GM21381 (cell line): ENCODE data around the gene PREX1.
A peak's percentile ranks its signal among the peaks of the same experiment; 100 is the strongest.
"Not testable (repeated sequence)": the region's sequence is repeated elsewhere in the genome, so short reads cannot be mapped to it uniquely, and the experiment has no call there.

Experiments
- ATAC-seq: cut with Tn5 transposase; IDR thresholded peaks from one replicate; pipeline ENCODE4 v1.9.1; 2021; ENCODE audit warnings: mild to moderate bottlenecking, moderate library complexity; ENCODE audit not compliant: unreplicated experiment

The PREX1 gene

GRCh38 chr20:48758206-48758820 lies 69.5 kb downstream of the PREX1 start:
- ATAC-seq = no peak

DNA sequence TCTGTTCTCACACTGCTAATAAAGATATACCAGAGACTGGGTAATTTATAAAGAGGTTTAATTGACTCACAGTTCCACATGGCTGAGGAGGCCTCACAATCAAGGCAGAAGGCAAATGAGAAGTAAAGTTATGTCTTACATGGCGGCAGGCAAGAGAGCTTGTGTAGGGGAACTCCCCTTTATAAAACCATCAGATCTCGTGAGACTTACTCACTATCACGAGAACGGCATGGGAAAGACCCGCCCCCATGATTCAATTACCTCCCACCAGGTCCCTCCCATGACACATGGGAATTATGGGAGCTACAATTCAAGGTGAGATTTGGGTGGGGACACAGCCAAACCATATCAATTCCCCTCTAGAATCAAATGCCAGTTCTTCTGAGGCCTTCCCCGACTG lies 71.0 kb downstream of the PREX1 start:
- not testable (repeated sequence) for ATAC-seq

DNA sequence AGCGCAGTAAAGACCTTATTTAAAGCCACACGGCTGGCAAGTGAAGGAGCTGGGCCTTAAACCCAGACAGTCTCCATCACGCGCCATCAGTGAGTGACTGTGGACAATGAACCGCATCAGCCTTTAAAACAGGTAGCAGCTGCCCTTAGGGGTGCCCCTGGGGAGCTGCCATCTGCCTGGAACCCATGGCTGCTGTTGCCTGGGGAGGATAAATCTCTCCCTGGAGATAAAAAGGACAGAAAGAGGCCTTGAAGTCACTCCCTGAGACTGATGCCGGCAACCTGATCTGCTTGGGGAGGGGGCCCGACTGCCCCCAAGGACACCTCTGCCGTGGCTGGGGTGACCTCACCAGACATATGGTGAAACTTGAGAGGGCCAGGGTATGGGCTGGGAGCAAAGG lies 73.5 kb downstream of the PREX1 start:
- no peak for ATAC-seq

- no peak for ATAC-seq
These were observed 74.8 kb downstream of the PREX1 start for GRCh38 chr20:48752963-48753362.

GRCh38 chr20:48751871-48752270 lies 75.9 kb downstream of the PREX1 start:
- no peak for ATAC-seq

DNA sequence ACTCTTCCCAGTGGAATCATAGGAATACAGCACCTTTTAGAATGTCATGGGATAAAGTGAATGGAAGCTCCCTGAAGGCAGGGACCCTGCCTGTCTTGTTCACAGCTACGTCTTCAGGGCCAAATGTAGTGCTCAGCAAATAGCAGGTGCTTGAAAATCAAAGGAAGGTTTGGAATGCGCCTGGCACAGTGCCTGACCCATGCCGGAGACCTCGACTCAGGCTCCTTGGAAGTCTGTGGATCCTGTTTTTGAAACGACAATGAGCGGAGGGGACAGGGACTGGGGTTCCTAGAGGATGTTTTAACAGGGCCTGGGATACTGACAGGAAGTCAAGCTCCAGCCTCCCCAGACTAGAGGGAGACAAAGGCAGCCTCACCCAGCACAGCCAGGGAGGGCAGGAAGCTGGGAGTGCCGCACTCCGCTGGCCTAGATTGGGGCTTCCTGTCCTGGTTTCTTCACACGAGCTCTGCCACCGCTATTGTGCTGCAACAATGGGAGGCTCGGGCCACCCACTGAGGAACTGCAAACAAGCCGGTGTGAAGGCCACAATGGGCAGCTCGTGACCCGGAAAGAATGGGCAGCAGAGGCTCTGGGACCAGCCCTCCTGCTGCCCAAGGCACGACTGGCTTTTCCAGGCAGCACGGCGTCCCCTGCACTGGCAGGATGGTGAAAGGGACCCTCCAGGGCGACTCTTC lies 76.7 kb downstream of the PREX1 start:
- ATAC-seq = no peak

GRCh38 chr20:48750376-48750775 lies 77.4 kb downstream of the PREX1 start:
- no peak for ATAC-seq

- no peak for ATAC-seq
These were observed 78.4 kb downstream of the PREX1 start for GRCh38 chr20:48749437-48749836.

DNA sequence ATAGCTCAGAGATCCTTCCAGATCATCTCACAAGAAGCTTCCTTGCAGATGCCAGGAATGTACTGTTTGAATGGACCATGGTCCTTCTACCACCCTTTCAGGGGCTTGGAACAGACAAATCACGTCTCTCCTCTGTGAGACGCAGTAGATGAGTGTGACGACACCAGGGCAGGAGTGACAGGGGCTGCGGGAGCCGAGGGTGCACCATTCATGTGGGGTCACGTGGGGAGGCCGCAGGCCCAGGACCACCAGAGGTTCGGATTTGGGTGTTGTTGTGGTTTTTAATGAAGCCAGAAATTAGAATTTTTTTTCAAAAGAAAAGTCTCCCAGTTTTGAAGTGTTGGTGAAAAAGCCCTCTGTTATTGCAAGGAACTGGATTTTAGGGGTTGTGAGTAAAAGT lies 79.2 kb downstream of the PREX1 start:
- no peak for ATAC-seq

GRCh38 chr20:48747840-48748414 lies 79.9 kb downstream of the PREX1 start:
- no peak for ATAC-seq

DNA sequence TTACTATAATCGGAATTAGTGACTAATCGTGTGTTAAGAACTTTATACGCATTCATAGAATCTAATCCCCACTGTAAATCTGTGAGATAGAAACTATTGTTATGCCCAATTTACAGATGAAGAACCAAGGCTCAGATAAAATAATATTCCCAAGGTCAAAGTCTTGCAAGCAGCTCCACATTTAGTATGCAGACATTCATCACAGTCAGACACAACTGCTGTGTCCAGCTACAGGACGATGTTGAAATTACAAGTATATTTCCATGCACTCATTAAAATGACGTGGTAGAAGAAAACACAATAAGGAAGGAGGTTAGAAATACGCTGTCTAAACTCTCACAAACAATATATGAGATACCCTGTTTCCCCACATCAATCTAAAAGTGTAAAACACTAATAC lies 82.5 kb downstream of the PREX1 start:
- ATAC-seq = no peak

DNA sequence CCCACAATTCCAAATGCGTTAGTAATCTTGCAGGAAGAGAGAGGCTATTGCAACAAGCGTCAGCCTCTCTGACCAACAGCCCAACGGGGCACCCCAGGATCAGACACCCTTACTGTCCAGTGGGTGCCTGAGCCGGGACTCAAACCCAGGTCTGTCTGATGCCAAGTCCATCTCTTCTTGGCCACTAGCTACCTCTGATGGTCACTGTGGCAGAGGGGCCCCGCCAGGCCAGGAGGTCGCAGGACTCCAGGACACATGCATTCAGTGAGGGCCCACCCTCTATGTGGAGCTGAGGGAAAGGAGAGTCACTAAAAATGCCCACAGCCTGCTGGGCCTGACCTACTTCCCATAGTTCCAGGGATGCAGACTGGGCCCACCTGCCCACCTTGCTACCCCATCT lies 83.3 kb downstream of the PREX1 start:
- ATAC-seq = no peak

GRCh38 chr20:48743807-48744206 lies 84.0 kb downstream of the PREX1 start:
- ATAC-seq = no peak

DNA sequence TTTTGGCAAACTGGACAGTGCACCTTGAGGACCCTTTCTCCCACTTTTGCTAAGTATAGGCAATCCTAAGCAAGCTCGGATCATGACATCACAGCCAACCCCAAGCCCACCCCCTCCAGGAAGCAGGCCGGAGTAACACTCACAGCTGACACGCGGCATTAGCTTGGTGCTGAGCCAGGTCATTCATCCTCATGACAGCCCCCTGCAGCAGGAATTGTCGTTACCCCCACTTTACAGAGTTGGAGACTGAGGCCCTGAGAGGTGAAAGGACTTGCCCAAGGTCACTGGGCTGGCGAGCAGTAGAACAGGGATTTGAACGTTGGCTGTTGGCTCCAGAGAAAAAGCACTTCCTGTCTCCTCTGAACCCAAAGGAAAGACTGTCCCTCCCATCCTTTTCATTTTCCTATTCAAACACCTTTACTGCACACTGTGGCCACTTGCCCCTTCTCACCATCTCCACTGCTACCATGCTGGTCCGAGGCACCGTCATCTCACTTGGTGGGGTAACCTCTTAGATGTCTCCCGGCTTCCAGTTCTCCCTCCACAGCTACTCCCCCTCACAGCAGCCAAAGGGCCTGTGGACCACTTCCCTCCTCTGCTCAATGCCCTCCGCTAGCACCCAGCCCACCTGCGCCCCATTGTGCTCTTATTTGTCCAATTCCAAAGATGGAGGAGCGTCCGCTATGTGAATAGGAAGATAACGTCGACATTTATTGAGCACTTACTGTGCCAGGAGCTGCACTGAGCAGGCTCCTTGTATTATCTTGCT lies 84.7 kb downstream of the PREX1 start:
- ATAC-seq = no peak

GRCh38 chr20:48742233-48742632 lies 85.6 kb downstream of the PREX1 start:
- no peak for ATAC-seq

DNA sequence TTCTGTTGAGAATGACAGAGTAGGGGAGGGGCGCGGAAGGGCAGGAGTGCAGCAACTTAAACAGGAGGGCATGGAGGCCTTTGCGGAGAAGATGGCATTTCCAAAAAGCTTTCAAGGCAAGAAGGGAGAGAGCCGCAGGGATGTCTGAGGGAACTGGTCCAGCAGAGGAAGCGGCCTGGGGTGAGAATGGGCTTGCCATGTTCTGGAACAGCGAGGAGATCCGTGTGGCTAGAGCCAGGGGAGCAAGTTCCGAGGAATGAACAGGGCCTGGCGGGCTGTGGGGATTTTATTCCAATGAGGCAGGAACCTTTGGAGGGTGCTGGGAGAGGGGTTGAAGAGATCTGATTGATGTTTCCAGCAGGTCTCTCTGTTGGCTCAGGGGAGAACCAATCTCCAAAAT lies 86.1 kb downstream of the PREX1 start:
- no peak for ATAC-seq

- no peak for ATAC-seq
These were observed 87.1 kb downstream of the PREX1 start for GRCh38 chr20:48740712-48741111.

- ATAC-seq = no peak
These were observed 87.5 kb downstream of the PREX1 start for GRCh38 chr20:48740292-48740649.

DNA sequence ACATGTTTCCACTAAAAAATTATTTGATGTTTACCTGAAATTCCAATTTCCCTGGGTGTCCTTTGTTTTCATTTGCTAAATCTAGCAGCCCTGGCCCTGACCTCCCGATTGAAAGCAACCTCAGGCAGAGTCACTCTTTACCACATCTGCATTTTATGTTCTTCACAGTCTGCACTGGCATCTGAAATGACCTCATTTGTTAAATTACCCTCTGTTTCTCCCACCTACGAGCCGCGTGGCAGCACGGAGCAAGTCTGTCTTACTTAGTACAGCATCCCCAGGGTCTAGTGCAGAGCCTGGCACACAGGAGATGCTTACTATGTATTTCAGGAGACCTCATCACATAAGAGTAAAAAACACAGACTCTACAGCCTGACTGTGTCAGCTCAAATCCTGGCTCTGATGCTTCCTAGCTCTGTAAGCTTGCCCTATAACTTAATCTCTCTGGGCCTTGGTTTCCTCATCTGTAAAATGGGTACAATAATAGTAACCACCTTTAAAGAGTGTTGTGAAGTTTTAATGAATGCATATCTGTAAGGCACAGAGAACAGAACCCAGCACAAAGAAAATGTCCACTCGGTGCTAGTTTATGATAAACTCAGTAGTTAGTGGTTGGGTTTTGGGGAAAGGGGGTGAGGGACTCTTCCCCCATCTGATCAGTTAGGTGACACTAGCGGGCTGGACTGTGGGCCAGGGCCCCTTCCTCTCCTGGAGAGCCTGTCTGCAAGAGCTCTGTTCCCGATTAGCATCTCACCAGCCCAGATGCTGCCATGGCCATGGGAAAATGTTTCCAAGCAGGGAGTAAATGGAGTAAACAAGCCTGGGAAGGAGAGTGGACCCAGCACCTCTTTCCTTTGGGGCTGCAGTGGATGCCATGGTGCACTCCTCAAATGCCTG lies 88.2 kb downstream of the PREX1 start:
- no peak for ATAC-seq

- peak; percentile 79 for ATAC-seq
These were observed 89.1 kb downstream of the PREX1 start for GRCh38 chr20:48738399-48739304.
